Right lobe of liver (tissue), 6 donors: Measurements from ENCODE around the gene TMEM253. TPM values are rescaled to one million over a fixed set of nuclear protein-coding genes. Genes with fewer than 3 reads are reported as not detected.

Source experiments
- ATAC-seq, 4 donors: fragments of 200-7000 bp; cut with Tn5 transposase; one replicate each; pipeline ENCODE4 v1.9.1; 2020; ENCODE audit warnings: mild to moderate bottlenecking in 4 of 4, moderate library complexity in 4 of 4
- DNase-seq, 3 donors: peaks; one replicate each; pipeline ENCODE4 v3.0.0-alpha.2; 2020
- H3K27ac ChIP-seq, 3 donors: fragments of 200-600 bp; one replicate each; pipeline ENCODE4 v1.8.0; 2022
- H3K27me3 ChIP-seq, 2 donors: fragments of 200-600 bp; one replicate each; pipeline ENCODE4 v1.8.0; 2022
- H3K36me3 ChIP-seq, 4 donors: fragments of 200-600 bp; sonication (generic) in 1 of 4; one replicate each; pipeline versions ENCODE4 v1.5.1 to v1.8.0; 2017 to 2022; ENCODE audit warnings: control low read depth in 1 of 4
- H3K4me1 ChIP-seq, 4 donors: fragments of 200-600 bp; sonication (generic) in 1 of 4; one replicate each; pipeline versions ENCODE4 v1.5.1 to v1.8.0; 2017 to 2022; ENCODE audit warnings: control low read depth in 1 of 4
- H3K4me3 ChIP-seq, 3 donors: fragments of 200-600 bp; one replicate each; pipeline ENCODE4 v1.8.0; 2022
- H3K9me3 ChIP-seq, 4 donors: fragments of 200-600 bp; sonication (generic) in 1 of 4; one replicate each; pipeline versions ENCODE4 v1.5.1 to v1.8.0; 2017 to 2022; ENCODE audit warnings: control low read depth in 1 of 4
- WGBS: methylation state at CpG from one replicate; pipeline ENCODE4 v1.1.6; 2018; ENCODE audit warnings: low coverage, low lambda C conversion rate; ENCODE audit not compliant: insufficient coverage; ENCODE audit errors: missing lambda C conversion rate; 5-methylcytosine and 5-hydroxymethylcytosine counted together
- intact Hi-C, 2 donors: fragments of 100-400 bp; cut with DNase I; formaldehyde crosslinking; loops; one replicate each; pipeline versions ENCODE4 v1.11.2 to v1.14.1; 2022
- small RNA-seq, 2 experiments: library from RNA; depleted of rRNA; stranded (forward); fragments of <200 nt; gene quantifications; one replicate each; pipeline ENCODE3, GENCODE V24; 2016
- total RNA-seq, 6 experiments: library from RNA; depleted of rRNA in 2 of 6; stranded (reverse); fragments of >200 nt in 2 of 6; fragmentation: NEBNext Ultra II Directional in 3 of 6; extraction: Animal tissue kit (Norgen Biotek cat#: 25700) in 3 of 6; gene quantifications; one replicate each; pipeline versions ENCODE4 v1.1.0 to v1.2.4, GENCODE V29; 2016 to 2023
- TF ChIP-seq, protein P1 (sequence below), 4 donors: fragments of 200-600 bp in 3 of 4; fragments of 450-650 bp in 1 of 4; IDR thresholded peaks; one replicate each; pipeline versions ENCODE4 v1.5.1 to v1.8.0; 2016 to 2022; ENCODE audit warnings: antibody characterized with exemption in 4 of 4, mild to moderate bottlenecking in 2 of 4
- donor health status: DM: no; HTN: yes; CAD: no.
- donor health status: DM: no; HTN: no; CAD: no.
- donor health status: DM: no; HTN: no; CAD: no.
- donor health status: DM: no; HTN: yes; CAD: no.
- donor health status: DM: no; HTN: yes; CAD: no.

TMEM253 gene
- total RNA-seq, 6 experiments from 2014 or later, result 0.20 to 1.2 (median 0.38) TPM; not detected in 2

DNA sequence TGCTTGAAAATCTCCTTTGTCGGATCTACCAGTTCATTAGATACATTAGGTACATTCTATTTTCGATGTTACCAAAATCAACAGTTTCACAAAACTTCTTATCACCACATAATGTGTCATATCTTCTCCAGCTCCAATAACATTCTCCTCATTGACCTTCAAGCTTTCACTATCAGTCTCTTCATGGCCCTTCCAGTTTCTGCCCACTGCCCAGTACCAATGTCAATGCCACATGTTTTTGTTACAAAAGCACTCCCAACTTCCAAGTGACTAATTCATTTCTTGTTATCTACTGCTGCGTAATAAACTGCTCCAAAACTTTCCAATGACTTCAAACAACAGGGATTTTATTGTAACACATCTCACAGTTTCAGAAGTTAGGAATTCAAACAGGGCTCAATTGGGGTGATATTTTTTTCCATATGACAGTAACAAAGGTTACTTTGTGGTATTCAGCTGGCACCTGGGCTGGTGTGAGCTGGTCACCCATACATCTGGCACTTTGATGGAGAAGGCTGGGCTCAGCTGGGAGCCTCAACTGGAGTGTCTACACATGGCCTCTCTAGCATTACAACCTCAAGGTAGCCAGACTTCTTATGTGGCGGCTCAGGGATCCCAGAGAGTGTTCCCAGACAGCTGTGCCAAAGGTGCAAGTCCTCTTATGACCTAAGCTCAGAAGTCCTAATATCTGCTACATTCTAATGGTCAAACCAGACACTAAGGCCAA, 48.9 kb downstream of the TMEM253 start:
- H3K27ac ChIP-seq, result no peak overlapping the region
- no peak overlapping the region for H3K4me3 ChIP-seq
- H3K36me3 ChIP-seq, result no peaks in the 10 kb centered on the region
- no peaks in the 10 kb centered on the region for H3K27me3 ChIP-seq
- DNase-seq, result no peak
- intact Hi-C loops, result no loop called here
- ATAC-seq, result no peak
- H3K9me3 ChIP-seq, result peaks cover 0 to 3% (median 0%) of the 10 kb centered on the region in 4 donors
- H3K4me1 ChIP-seq, result no peaks in the 10 kb centered on the region
- WGBS, result 92% methylated on average over 3 of the region's 4 CpGs
- TF ChIP-seq, protein P1, sequence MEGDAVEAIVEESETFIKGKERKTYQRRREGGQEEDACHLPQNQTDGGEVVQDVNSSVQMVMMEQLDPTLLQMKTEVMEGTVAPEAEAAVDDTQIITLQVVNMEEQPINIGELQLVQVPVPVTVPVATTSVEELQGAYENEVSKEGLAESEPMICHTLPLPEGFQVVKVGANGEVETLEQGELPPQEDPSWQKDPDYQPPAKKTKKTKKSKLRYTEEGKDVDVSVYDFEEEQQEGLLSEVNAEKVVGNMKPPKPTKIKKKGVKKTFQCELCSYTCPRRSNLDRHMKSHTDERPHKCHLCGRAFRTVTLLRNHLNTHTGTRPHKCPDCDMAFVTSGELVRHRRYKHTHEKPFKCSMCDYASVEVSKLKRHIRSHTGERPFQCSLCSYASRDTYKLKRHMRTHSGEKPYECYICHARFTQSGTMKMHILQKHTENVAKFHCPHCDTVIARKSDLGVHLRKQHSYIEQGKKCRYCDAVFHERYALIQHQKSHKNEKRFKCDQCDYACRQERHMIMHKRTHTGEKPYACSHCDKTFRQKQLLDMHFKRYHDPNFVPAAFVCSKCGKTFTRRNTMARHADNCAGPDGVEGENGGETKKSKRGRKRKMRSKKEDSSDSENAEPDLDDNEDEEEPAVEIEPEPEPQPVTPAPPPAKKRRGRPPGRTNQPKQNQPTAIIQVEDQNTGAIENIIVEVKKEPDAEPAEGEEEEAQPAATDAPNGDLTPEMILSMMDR (IDR thresholded peaks at IDR 0.05), result no peak

Small RNAs within 50 kb of the gene (small RNA-seq; reads per million reads assigned to genes)
- gene RNU6-252P, result 0 reads per million in 2 experiments

Other genes starting within 250 kb of the TMEM253 start
- 1 to 10 TPM in 2 of 6 experiments, not detected in 4; 1.0 to 1.1 TPM for gene RNASE3, start 209.7 kb upstream of the TMEM253 start, total RNA-seq
- gene RNASE2, start 145.6 kb upstream of the TMEM253 start, total RNA-seq, result 1 to 10 TPM in 2 of 6 experiments, under 1 TPM in 3, not detected in 1; 0.29 to 1.7 (median 0.81) TPM
- gene METTL17, start 111.1 kb upstream of the TMEM253 start, total RNA-seq, result 10 to 100 TPM; 27.5 to 70.7 (median 34.6) TPM
- not detected for gene SLC39A2, start 101.8 kb upstream of the TMEM253 start, total RNA-seq
- gene NDRG2, start 76.0 kb upstream of the TMEM253 start, total RNA-seq, result 100 to 1,000 TPM in 5 of 6 experiments, 10 to 100 TPM in 1; 92.2 to 255 (median 192) TPM
- gene TPPP2, start 70.8 kb upstream of the TMEM253 start, total RNA-seq, result 1 to 10 TPM in 3 of 6 experiments, under 1 TPM in 3; 0.24 to 3.4 (median 1.6) TPM
- gene RNASE13, start 66.3 kb upstream of the TMEM253 start, total RNA-seq, result not detected
- gene RNASE7, start 58.7 kb upstream of the TMEM253 start, total RNA-seq, result under 1 TPM in 3 of 6 experiments, not detected in 3; 0.18 to 0.31 (median 0.22) TPM
- gene RNASE8, start 43.2 kb upstream of the TMEM253 start, total RNA-seq, result not detected
- 10 to 100 TPM; 17.1 to 35.8 (median 25.1) TPM for gene ARHGEF40, start 30.8 kb upstream of the TMEM253 start, total RNA-seq
- 10 to 100 TPM in 2 of 6 experiments, 1 to 10 TPM in 4; 6.9 to 20.6 (median 9.3) TPM for gene ZNF219, start 2.4 kb upstream of the TMEM253 start, total RNA-seq
- not detected for gene OR5AU1, start 55.0 kb downstream of the TMEM253 start, total RNA-seq
- gene HNRNPC, start 168.4 kb downstream of the TMEM253 start, total RNA-seq, result 100 to 1,000 TPM; 170 to 247 (median 229) TPM
- 1 to 10 TPM in 3 of 6 experiments, under 1 TPM in 3; 0.22 to 1.8 (median 1.0) TPM for gene RPGRIP1, start 179.0 kb downstream of the TMEM253 start, total RNA-seq